B cell (primary cell): ENCODE data around the gene PLCD1.

Experiments used
- EZH2 ChIP-seq: IDR thresholded peaks from 2 replicates; pipeline ENCODE4 v1.6.1; 2012; ENCODE audit warnings: borderline replicate concordance, low read depth, mild to moderate bottlenecking, moderate library complexity, low read length; ENCODE audit not compliant: insufficient read depth, poor library complexity, severe bottlenecking
- TF ChIP-seq, protein P1 (sequence below): fragments of 200-600 bp; IDR thresholded peaks from one replicate; pipeline ENCODE4 v1.8.0; 2022; ENCODE audit warnings: antibody characterized with exemption, mild to moderate bottlenecking

DNA sequence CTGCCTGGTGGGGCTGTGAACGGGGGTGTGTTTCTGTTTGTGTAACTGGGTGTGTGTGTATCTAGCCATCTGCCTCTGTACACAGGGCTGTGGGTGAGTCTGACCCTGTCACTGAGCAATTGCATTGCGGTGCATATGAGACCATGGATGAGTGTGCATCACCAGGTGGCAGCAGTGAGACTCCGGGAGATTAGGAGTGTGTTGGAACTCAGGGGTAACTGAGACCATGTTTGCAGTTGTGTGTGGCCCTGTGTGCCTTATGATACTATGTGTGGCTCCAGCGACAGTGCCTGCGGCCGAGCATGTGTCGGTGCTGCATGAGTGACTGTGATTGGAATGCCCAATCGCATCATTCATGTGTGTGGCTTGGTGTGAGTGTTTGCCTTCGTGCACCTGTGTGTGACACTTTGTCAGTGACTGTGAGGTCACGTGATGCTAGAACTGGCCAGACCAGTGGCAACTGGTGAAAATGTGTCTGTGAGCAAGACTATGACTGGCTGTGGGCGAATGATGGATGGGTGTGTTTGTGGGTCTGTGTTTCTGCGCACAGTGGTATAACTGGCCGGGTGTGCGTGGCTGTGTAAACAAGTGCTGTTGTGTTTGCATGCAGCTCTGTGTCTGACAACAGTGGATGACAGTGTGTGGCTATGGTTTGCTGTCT lies 24.9 kb downstream of the PLCD1 start:
- TF ChIP-seq, protein P1, sequence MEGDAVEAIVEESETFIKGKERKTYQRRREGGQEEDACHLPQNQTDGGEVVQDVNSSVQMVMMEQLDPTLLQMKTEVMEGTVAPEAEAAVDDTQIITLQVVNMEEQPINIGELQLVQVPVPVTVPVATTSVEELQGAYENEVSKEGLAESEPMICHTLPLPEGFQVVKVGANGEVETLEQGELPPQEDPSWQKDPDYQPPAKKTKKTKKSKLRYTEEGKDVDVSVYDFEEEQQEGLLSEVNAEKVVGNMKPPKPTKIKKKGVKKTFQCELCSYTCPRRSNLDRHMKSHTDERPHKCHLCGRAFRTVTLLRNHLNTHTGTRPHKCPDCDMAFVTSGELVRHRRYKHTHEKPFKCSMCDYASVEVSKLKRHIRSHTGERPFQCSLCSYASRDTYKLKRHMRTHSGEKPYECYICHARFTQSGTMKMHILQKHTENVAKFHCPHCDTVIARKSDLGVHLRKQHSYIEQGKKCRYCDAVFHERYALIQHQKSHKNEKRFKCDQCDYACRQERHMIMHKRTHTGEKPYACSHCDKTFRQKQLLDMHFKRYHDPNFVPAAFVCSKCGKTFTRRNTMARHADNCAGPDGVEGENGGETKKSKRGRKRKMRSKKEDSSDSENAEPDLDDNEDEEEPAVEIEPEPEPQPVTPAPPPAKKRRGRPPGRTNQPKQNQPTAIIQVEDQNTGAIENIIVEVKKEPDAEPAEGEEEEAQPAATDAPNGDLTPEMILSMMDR = peak; percentile 50
- TF ChIP-seq EZH2 = no peak
